Stimulated activated naive CD8-positive, alpha-beta T cell treated with anti-CD3 and anti-CD28 coated beads, Interleukin-15, Interleukin-2, amounts not matched to agents 100 ng/mL and 50 ng/mL, for 24 hours (primary cell): ENCODE measurements around the gene ZNF76.
"Not testable (repeated sequence)": the region's sequence is repeated elsewhere in the genome, so short reads cannot be mapped to it uniquely, and the experiment has no call there.

ENCODE experiments used
- H3K27ac Mint-ChIP-seq: one replicate; pipeline ENCODE4 v1.8.0; 2021; ENCODE audit warnings: mild to moderate bottlenecking, mixed read lengths
- H3K27me3 Mint-ChIP-seq: one replicate; pipeline ENCODE4 v1.8.0; 2021; ENCODE audit warnings: mixed read lengths
- H3K36me3 Mint-ChIP-seq: one replicate; pipeline ENCODE4 v1.8.0; 2021; ENCODE audit warnings: low read depth, mixed read lengths
- H3K4me1 Mint-ChIP-seq: one replicate; pipeline ENCODE4 v1.8.0; 2021; ENCODE audit warnings: low read depth, mixed read lengths
- H3K4me3 Mint-ChIP-seq: one replicate; pipeline ENCODE4 v1.8.0; 2021; ENCODE audit warnings: mild to moderate bottlenecking, mixed read lengths
- H3K9me3 Mint-ChIP-seq: one replicate; pipeline ENCODE4 v1.8.0; 2021; ENCODE audit warnings: mixed read lengths

The ZNF76 gene

DNA sequence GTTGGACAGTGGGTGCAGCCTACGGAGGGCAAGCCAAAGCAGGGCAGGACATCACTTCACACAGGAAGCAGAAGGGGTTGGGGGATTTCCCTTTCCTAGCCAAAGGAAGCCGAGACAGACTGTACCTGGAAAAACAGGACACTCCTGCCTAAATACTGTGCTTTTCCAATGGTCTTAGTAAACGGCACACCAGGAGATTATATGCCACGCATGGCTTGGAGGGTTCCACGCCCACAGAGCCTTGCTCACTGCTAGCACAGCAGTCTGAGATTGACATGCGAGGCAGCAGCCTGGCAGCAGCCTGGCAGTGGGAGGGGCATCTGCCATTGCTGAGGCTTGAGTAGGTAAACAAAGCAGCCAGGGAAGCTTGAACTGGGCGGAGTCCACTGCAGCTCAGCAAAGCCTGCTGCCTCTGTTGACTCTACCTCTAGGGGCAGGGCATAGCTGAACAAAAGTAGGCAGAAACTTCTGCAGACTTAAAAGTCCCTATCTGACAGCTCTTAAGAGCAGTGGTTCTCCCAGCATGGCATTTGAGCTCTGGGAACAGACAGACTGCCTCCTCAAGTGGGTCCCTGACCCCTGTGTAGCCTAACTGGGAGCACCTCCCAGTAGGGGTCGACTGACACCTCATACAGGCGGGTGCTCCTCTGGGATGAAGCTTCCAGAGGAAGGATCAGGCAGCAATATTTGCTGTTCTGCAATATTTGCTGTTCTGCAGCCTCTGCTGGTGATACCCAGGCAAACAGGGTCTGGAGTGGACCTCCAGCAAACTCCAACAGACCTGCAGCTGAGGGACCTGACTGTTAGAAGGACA lies 72.7 kb downstream of the ZNF76 start:
- peak overlapping the region; percentile 55 for H3K27ac Mint-ChIP-seq
- H3K36me3 Mint-ChIP-seq, H3K27me3 Mint-ChIP-seq, H3K4me3 Mint-ChIP-seq, H3K9me3 Mint-ChIP-seq: not testable (repeated sequence)
- peaks cover 41% of the 10 kb centered on the region for H3K4me1 Mint-ChIP-seq

DNA sequence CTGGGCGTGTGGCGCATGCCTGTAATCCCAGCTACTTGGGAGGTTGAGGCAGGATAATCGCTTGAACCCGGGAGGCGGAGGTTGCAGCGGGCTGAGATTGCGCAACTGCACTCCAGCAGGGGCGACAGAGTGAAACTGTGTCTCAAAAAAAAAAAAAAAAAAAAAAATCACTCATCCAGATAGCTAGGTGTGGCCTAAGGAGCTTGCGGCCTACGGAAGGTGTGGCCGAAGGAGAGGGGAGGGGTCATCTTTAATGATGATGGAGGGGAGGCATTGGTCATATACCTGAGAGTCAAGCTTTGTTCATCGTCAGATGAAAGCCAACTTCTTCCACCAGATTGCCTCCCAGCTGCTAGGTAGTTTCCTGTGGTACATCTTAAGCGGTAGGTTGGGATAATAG lies 82.0 kb downstream of the ZNF76 start:
- Mint-ChIP-seq H3K9me3 (no peaks in the 10 kb centered on the region), H3K4me3 (no peak overlapping the region), H3K27ac (no peak overlapping the region), H3K27me3 (no peaks in the 10 kb centered on the region), H3K4me1 (peaks cover 47% of the 10 kb centered on the region), H3K36me3 (peaks cover 13% of the 10 kb centered on the region)

DNA sequence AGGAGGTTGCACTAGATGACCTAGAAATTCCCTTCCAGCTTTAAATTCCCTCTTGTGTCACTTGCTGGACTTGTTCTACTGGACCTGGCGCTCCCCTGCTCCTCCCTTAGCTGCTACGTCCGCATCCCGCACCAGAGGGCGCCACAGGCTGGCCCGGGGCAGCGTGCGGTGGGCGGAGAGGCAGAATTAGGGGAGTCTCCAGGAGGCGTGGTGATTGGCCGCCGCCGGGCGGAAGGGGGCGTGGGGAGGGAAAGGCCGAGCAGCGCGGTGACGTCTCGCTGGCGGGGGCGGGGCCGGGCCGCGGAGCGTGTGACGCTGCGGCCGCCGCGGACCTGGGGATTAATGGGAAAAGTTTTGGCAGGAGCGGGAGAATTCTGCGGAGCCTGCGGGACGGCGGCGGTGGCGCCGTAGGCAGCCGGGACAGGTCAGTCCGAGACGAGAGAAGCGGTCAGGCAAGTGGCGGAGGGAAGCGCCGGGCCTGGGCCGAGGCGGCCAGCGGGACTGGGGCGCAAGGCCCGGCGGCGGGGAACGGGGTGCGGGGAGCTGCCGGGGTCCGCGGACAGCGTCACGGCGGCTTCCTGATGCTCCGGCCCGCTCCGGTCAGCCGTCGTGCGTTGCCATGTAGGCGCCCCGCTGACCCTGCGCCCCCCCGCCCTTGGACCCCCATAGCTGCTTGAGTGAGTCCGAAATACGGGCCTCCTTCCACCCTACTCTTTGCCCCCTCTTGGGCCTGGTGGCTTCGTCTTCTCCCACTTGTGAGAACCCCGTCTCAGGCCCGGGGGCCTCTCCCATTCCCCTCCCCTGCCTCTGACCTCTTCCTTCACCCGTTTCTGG lies 82.9 kb downstream of the ZNF76 start, which contains the start of gene PPARD:
TSS of gene PPARD (plus strand) at position 301 of the 834 bp plus-strand sequence. CDS start 68,530 bp downstream, outside the sequence.
- Mint-ChIP-seq H3K4me3 (peak within 1 kb of the TSS; percentile 91), H3K9me3 (no peaks in the 10 kb centered on the region), H3K36me3 (peaks cover 23% of the 10 kb centered on the region), H3K27ac (peak within 1 kb of the TSS; percentile 93), H3K4me1 (peaks cover 47% of the 10 kb centered on the region), H3K27me3 (no peaks in the 10 kb centered on the region)

DNA sequence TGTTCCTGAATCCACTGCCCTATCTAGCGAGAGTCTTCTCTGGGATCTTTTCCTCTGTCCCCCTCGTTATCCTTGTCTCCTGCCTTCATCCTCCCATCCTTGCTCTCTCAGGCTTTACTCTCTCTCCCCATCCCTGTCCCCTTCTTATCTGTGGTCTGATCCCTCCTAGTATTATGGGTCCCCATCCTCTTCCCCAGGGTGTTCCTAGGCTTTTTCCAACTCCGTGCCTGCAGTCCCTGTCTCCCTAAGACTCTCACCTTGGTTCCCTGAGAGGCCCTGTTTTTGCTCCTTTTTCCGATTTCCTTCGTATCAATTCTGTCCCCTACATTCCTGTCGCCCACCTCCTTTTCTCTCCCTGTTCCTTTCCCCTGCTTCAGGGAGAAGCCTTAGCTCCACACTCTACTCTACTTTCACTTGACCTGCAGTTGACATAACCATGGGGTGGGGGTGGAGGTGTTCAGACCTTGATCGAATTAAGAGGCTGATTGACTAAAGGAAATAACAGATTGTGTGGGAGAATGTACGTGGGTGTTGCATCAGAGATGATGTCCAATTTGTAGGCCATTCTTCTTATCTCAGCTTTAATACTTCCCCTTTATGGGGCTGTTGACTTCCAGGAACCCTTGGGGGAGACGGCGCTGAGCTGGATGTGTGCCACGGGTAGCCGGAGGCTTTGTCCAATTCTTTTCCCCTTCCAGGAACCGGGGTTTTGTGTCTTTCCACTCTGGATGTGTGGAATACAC lies 83.7 kb downstream of the ZNF76 start:
- H3K4me1 Mint-ChIP-seq, result peaks cover 49% of the 10 kb centered on the region
- H3K27ac Mint-ChIP-seq, result peak overlapping the region; percentile 93
- peaks cover 26% of the 10 kb centered on the region for H3K36me3 Mint-ChIP-seq
- H3K4me3 Mint-ChIP-seq, result peak overlapping the region; percentile 91
- no peaks in the 10 kb centered on the region for H3K27me3 Mint-ChIP-seq
- no peaks in the 10 kb centered on the region for H3K9me3 Mint-ChIP-seq

DNA sequence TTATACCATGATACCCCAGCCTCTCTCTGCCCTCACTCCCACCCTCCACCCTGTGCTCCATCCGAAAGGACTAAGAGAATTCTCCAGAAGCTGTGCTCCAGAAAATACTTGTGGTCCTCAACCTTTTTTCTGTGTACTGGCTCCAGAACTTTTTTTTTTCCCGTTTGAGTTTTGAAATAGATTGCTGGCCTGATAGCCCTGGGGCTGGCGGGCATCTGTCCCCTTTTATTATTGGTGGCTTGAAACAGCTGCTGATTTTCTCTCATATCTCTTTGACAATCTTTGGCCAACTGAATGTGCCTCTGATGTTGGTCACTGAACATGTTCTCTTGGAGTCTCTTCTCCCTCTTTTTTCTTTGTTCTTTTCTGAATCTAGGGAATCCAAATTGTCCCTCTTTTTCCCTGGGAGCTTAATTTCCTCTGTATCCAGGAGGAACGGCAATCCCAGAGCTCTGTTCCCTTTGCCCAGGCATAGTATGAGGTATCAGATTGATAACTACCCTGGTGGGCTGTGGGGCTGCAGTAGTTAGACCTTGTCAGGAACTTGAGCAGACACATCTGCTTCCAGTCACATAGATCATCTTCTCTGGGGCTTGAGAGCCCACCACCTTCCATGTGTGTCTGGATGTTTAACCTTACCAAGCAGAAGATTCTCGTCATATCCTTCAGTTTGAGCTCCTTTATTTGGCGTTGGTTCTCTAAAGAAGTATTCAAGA lies 84.5 kb downstream of the ZNF76 start:
- Mint-ChIP-seq H3K27me3 (no peaks in the 10 kb centered on the region), H3K9me3 (no peaks in the 10 kb centered on the region), H3K36me3 (peaks cover 32% of the 10 kb centered on the region), H3K4me1 (peaks cover 55% of the 10 kb centered on the region), H3K4me3 (peak overlapping the region; percentile 91), H3K27ac (peak overlapping the region; percentile 93)
